Measurements from ENCODE around the gene MEF2A. TPM values are rescaled to one million over a fixed set of nuclear protein-coding genes. Genes with fewer than 3 reads are reported as not detected.

Gene MEF2A
- polyA plus RNA-seq, 3 donors, result 20.3 to 61.8 (median 33.5) TPM

- Mint-ChIP-seq H3K4me3 (no peak overlapping the region), H3K4me1 (peaks cover 2% of the 10 kb centered on the region), H3K9me3 (peaks cover 0 to 1% (median 0%) of the 10 kb centered on the region in 7 donors), H3K36me3 (no peaks in the 10 kb centered on the region), H3K27ac (no peak overlapping the region), H3K27me3 (ENCODE audit: low read depth in 3 of 3) (peaks cover 0 to 4% (median 0%) of the 10 kb centered on the region in 3 donors)
- no peak overlapping the region for H3K4me2 ChIP-seq (replicated peaks; ENCODE audit: extremely low read depth, low read length, poor library complexity, severe bottlenecking)
- H3K9ac ChIP-seq (ENCODE audit: insufficient read depth, low read length, poor library complexity, severe bottlenecking), result no peak overlapping the region
- H3K36me3 ChIP-seq (replicated peaks in 1 of 2; ENCODE audit: control insufficient read depth in 1 of 2, insufficient read depth in 2 of 2, low read length in 2 of 2), result no peaks in the 10 kb centered on the region
- H2AFZ ChIP-seq (ENCODE audit: insufficient read depth, low read depth, low read length, poor library complexity, severe bottlenecking), result no peak overlapping the region
- no peak for TF ChIP-seq CTCF (IDR thresholded peaks at IDR 0.05)
- no peaks in the 10 kb centered on the region for H3K27me3 ChIP-seq (ENCODE audit: control insufficient read depth in 2 of 2, insufficient read depth in 2 of 2, low read length in 2 of 2)
- intact Hi-C loops (cut with micrococcal nuclease), result no loop called here
- H3K4me3 ChIP-seq (replicated peaks in 1 of 3; ENCODE audit: low read depth in 2 of 3, low read length in 3 of 3), result no peak overlapping the region
- 95% methylated on average over 4 of the region's 4 CpGs for WGBS (ENCODE audit: insufficient coverage)
- no peaks in the 10 kb centered on the region for H3K9me3 ChIP-seq (replicated peaks in 1 of 2; ENCODE audit: control insufficient read depth in 1 of 2, insufficient read depth in 1 of 2, low read length in 2 of 2)
- no peaks in the 10 kb centered on the region for H4K20me1 ChIP-seq (ENCODE audit: insufficient read depth, low read length)
- DNase-seq, result no peak
- H3K79me2 ChIP-seq (ENCODE audit: insufficient read depth, low read length), result no peaks in the 10 kb centered on the region
- H3K4me1 ChIP-seq (ENCODE audit: control insufficient read depth in 1 of 2, insufficient read depth in 2 of 2, low read length in 2 of 2), result no peaks in the 10 kb centered on the region
- no peak overlapping the region for H3K27ac ChIP-seq (ENCODE audit: low read depth in 1 of 2, low read length in 2 of 2)
Observed at GRCh38 chr15:99546441-99547100, 19.2 kb upstream of the MEF2A start.

GRCh38 chr15:99547517-99547916, 18.3 kb upstream of the MEF2A start:
- H3K4me3 Mint-ChIP-seq, result no peak overlapping the region
- Histone ChIP-seq H3K36me3 (replicated peaks in 1 of 2; ENCODE audit: control insufficient read depth in 1 of 2, insufficient read depth in 2 of 2, low read length in 2 of 2) (no peaks in the 10 kb centered on the region), H3K79me2 (ENCODE audit: insufficient read depth, low read length) (no peaks in the 10 kb centered on the region), H3K27ac (ENCODE audit: low read depth in 1 of 2, low read length in 2 of 2) (no peak overlapping the region), H3K4me1 (ENCODE audit: control insufficient read depth in 1 of 2, insufficient read depth in 2 of 2, low read length in 2 of 2) (no peaks in the 10 kb centered on the region), H3K9me3 (replicated peaks in 1 of 2; ENCODE audit: control insufficient read depth in 1 of 2, insufficient read depth in 1 of 2, low read length in 2 of 2) (no peaks in the 10 kb centered on the region), H3K4me3 (replicated peaks in 1 of 3; ENCODE audit: low read depth in 2 of 3, low read length in 3 of 3) (no peak overlapping the region), H3K4me2 (replicated peaks; ENCODE audit: extremely low read depth, low read length, poor library complexity, severe bottlenecking) (no peak overlapping the region), H4K20me1 (ENCODE audit: insufficient read depth, low read length) (no peaks in the 10 kb centered on the region), H3K27me3 (ENCODE audit: control insufficient read depth in 2 of 2, insufficient read depth in 2 of 2, low read length in 2 of 2) (no peaks in the 10 kb centered on the region), H3K9ac (ENCODE audit: insufficient read depth, low read length, poor library complexity, severe bottlenecking) (no peak overlapping the region), H2AFZ (ENCODE audit: insufficient read depth, low read depth, low read length, poor library complexity, severe bottlenecking) (no peak overlapping the region)
- peaks cover 0 to 4% (median 0%) of the 10 kb centered on the region in 3 donors for H3K27me3 Mint-ChIP-seq (ENCODE audit: low read depth in 3 of 3)
- no peak overlapping the region for H3K27ac Mint-ChIP-seq
- H3K36me3 Mint-ChIP-seq, result no peaks in the 10 kb centered on the region
- H3K9me3 Mint-ChIP-seq, result peaks cover 0 to 1% (median 0%) of the 10 kb centered on the region in 7 donors
- peaks cover 2% of the 10 kb centered on the region for H3K4me1 Mint-ChIP-seq
- 100% methylated on average over 2 of the region's 3 CpGs for WGBS (ENCODE audit: insufficient coverage)
- intact Hi-C loops (cut with micrococcal nuclease), result no loop called here
- TF ChIP-seq CTCF (IDR thresholded peaks at IDR 0.05), result no peak
- no peak for DNase-seq
